HG03039 (cell line): Measurements from ENCODE around the gene TM9SF4.
"Not testable (repeated sequence)": the region's sequence is repeated elsewhere in the genome, so short reads cannot be mapped to it uniquely, and the experiment has no call there.

Source experiments
- ATAC-seq: cut with Tn5 transposase; IDR thresholded peaks from one replicate; pipeline ENCODE4 v1.9.1; 2021; ENCODE audit warnings: mild to moderate bottlenecking, moderate library complexity; ENCODE audit not compliant: unreplicated experiment

Gene TM9SF4

GRCh38 chr20:32188376-32189122, 79.0 kb downstream of the TM9SF4 start:
- ATAC-seq, result no peak

GRCh38 chr20:32189123-32189410, 79.6 kb downstream of the TM9SF4 start:
- no peak for ATAC-seq

DNA sequence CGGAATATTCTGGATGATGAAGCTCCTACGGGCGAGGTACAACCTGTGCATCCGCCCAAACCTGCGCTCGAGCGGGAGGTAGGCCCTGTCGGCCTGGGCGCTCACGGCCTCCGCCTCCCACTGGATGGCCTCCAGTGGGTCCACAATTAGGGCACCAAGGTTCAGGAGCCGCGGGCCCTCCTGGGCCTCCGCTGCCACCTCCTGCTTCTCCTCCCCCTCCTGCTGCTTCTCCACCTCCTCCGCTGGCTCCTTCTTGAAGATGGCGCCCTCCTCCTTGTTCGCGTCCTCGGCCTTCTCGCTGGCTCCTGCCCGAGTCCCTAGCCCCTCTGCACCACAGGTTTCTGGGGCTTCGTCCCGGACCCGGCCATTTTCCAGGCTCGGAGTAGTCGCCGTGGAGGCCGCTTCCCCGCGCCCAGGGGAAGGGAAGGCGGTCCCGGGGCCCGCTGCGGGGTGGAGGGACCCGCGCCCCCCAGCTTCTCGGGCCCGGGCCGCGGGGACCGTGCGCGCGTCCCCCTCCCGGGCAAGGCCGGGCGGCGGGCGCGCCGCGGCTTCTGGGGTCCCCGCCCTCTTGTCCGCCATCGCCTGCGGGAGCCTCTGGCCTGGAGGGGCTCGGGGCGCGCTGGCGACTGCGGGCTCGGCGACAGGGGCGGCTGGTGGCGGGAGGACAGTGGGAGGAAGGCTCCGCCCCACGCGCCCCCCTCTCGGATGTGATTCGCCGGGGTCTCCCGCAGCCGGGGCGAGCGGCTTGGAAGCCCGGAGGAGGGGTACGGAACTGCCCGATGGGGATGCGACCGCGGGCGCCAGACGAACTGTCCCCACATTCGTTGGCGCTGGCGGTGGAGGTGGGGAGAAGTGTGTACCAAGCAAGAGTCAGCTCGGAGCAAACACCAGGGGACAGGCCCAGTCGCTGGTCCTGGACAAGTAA, 80.4 kb downstream of the TM9SF4 start:
- no peak for ATAC-seq

- ATAC-seq, result no peak
Observed at GRCh38 chr20:32190616-32191415, 81.3 kb downstream of the TM9SF4 start.

GRCh38 chr20:32191422-32191821, 81.9 kb downstream of the TM9SF4 start:
- no peak for ATAC-seq

- no peak for ATAC-seq
Observed at GRCh38 chr20:32191873-32192272, 82.4 kb downstream of the TM9SF4 start.

- no peak for ATAC-seq
Observed at GRCh38 chr20:32192698-32193097, 83.2 kb downstream of the TM9SF4 start.

GRCh38 chr20:32193336-32193735, 83.8 kb downstream of the TM9SF4 start:
- ATAC-seq, result not testable (repeated sequence)

DNA sequence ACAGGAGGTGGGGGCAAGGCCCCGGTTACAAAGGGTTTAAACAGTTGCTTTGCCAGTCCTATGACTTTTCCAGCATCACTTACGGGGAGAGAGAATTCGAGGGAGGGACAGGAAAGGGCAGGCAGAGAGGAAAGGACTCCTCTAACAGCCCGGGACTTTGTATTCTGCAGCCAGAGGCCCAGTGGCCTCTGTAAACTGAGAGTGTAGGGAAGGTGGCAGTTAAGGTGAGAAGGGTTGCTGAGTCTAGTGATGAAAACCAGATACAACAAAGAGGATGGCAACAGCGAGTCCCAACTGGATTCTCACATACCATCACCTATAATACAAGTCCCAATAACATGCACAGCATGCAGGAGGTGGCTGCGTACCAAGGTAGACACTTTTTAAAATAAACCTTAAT, 84.5 kb downstream of the TM9SF4 start:
- ATAC-seq, result no peak

- ATAC-seq, result no peak
Observed at GRCh38 chr20:32195581-32195980, 86.1 kb downstream of the TM9SF4 start.

DNA sequence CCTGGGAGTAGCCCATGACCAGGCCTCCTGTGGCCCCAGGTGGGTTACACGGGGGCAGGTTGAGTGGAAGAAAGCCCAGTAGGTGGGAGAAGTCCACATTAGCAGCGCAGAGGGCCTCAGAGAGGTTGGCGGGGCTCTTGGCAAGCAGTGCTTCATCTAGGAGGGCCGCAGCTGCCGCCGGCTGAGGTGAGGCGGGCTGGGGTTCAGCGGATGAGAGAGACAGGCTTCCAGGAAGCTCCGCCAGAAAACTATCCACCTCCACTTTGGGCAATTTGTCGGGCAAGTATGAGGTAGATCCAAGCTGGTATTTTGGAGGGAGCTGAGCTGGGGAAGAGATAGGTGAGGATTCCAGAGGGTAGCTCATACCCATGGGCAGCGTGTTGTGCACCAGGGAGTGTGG, 87.1 kb downstream of the TM9SF4 start:
- ATAC-seq, result not testable (repeated sequence)

DNA sequence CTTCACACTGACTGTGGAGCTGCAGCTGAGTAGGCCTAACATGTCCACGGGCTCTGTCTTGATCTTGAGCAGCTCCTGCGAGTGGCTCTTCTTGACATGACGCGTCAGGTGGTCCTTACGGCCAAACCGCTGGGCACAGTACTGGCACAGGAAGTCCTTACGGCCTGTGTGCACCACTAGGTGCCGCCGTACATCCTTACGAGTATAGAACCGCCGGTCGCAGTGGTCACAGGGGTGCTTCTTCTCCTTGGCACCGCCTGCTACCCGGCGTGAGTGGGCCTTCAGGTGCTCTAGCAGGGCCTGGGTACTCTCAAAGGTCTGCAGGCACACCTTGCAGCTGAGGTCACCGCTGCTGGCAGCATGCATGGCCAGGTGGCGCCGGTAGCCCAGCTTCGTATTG, 87.6 kb downstream of the TM9SF4 start:
- not testable (repeated sequence) for ATAC-seq

GRCh38 chr20:32199006-32199405, 89.5 kb downstream of the TM9SF4 start:
- no peak for ATAC-seq

DNA sequence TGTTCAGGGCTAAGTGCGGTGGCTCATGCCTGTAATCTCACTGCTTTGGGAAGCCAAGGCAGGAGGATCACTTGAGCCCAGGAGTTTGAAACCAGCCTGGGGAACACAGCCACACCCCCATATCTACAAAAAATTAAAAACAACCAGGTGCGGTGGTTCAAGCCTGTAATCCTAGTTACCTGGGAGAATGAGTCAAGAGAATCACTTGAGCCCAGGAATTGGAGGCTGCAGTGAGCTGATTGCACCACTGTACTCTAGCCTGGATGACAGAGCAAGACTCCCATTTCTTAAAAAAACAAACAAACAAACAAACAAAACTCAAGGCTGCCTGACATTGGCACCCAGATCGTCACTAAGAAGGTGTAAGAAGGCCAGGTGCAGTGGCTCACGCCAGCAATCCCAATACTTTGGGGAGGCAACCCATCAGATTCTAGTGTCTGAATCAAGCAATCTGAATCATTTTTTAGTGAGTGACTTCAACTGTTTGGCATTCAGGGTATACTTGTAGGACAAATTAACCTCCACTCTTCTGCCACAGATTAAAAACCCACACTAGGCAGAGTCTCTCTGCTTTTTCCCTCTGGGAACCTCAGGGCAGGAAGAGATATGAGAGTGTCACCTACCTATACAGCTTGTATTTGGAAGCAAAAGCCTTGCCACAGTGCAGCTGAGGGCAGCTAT, 91.9 kb downstream of the TM9SF4 start:
- ATAC-seq, result no peak

DNA sequence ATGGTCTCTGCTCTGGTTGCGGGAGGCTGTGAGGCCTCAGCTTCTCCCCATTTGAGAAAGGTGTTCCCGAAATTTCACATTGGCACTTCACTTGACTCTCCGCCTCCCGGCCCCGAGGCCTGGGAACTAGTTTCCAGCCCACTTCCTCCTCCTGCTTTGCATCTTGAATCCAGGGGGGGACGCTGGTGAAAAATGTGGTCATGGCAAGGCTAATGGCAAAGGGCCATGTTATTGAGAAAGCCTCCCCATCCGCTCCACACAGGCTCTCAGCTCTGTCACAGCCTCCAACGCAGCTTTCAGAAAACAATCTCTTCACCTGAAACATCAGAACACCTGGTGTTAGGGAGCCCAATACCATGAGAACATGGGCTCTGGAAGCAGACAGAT, 92.5 kb downstream of the TM9SF4 start:
- ATAC-seq, result no peak

DNA sequence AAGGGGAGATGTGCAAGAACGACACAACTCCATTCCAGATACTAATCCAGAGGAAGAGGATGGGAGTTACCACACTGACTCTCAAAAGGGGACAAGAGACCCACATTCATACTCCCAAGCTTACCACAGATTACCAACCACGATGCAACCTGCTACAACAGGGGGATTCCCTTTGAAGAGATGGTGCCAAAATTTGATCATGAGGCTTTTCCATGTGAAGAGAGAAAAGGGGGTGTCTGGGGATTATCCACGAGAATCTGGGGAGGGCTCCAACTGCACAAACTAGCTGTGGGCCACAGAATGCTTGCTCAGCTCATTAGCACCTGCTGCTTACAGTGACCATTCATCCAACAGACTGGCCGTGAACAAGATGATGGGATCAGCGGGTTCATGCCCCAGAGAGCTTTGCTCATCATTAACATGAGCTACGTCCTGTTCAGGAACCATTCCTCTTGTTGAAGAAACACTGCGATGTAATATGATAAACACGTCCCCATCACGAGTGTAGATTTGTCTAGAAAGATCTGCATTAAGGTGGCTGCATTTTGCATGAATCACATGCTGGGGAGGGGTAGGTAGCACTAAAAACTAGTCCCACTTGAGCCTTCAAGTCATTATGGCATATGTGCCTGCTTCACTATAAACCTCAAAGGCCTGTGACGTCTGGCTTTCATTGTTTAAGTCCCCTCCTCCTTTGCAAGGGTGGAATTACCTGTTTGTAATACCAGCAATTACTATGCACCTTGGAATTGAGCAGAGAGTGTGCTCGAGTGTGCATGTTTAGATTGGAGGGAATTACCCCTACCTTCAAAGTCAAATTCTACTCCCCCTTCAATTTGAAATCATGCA, 94.1 kb downstream of the TM9SF4 start:
- ATAC-seq, result no peak

GRCh38 chr20:32204205-32205109, 94.9 kb downstream of the TM9SF4 start:
- ATAC-seq, result no peak

GRCh38 chr20:32205110-32205842, 95.8 kb downstream of the TM9SF4 start:
- no peak for ATAC-seq
